H1 (cell line): ENCODE measurements around the gene LBH. TPM values are rescaled to one million over a fixed set of nuclear protein-coding genes. Genes with fewer than 3 reads are reported as not detected.

Source experiments
- ATF2 ChIP-seq: IDR thresholded peaks from 2 replicates; pipeline ENCODE4 v1.6.1; 2012; ENCODE audit warnings: low read length, inconsistent platforms
- CHD1 ChIP-seq: IDR thresholded peaks from 2 replicates; pipeline ENCODE4 v1.6.1; 2012; ENCODE audit warnings: low read depth, low read length, improper control_type of control experiment
- CHD7 ChIP-seq: fragments of 300-600 bp; sonication (generic); IDR thresholded peaks from 2 replicates; pipeline ENCODE4 v1.7.1; 2012; ENCODE audit warnings: low read length, moderate library complexity, mild to moderate bottlenecking, inconsistent platforms; ENCODE audit not compliant: insufficient replicate concordance
- HDAC2 ChIP-seq, 2 experiments: fragments of 300-600 bp in 1 of 2; sonication (generic) in 1 of 2; IDR thresholded peaks; 2 replicates each; pipeline ENCODE4 v1.6.1; 2011 to 2012; ENCODE audit warnings: low read depth in 2 of 2, low read length in 2 of 2, mild to moderate bottlenecking in 2 of 2, moderate library complexity in 2 of 2, borderline replicate concordance in 1 of 2, inconsistent platforms in 1 of 2
- KDM1A ChIP-seq: fragments of 200-600, 300-600 bp; sonication (generic); IDR thresholded peaks from 2 replicates; pipeline ENCODE4 v1.7.1; 2016; ENCODE audit warnings: mild to moderate bottlenecking, low read length, borderline replicate concordance
- RXRA ChIP-seq: IDR thresholded peaks from 2 replicates; pipeline ENCODE4 v1.6.1; 2011; ENCODE audit warnings: low read depth, mild to moderate bottlenecking, low read length, moderate library complexity; ENCODE audit not compliant: insufficient read depth
- TCF12 ChIP-seq: IDR thresholded peaks from 2 replicates; pipeline ENCODE4 v1.6.1; 2011; ENCODE audit warnings: low read depth, mild to moderate bottlenecking, low read length
- USF2 ChIP-seq: IDR thresholded peaks from 2 replicates; pipeline ENCODE4 v1.6.1; 2011; ENCODE audit warnings: low read length, improper control_type of control experiment
- polyA plus RNA-seq, 7 experiments: library from polyadenylated mRNA; depleted of rRNA in 3 of 7; stranded (reverse) in 5 of 7; unstranded in 2 of 7; fragments of >200 nt in 5 of 7; fragments of 200-250 nt in 2 of 7; gene quantifications; 1 replicate in 5 of 7; 2 replicates in 1 of 7; 4 replicates in 1 of 7; pipeline versions ENCODE4 v1.2.1 to v1.2.3, GENCODE V29; 2011 to 2013; ENCODE audit warnings: missing spikeins in 2 of 7, mixed read lengths in 2 of 7
- total RNA-seq: library from RNA; stranded (reverse); fragmentation: NEBNext Ultra II Directional; extraction: Animal tissue kit (Norgen Biotek cat#: 25700); gene quantifications from 2 replicates; pipeline ENCODE4 v1.2.1, GENCODE V29; 2021

The LBH gene
- total and polyA plus RNA-seq, 2 of the 8 experiments (the other 6 are each of a cell fraction or from before 2014, with no cell fraction given): 25.7 to 34.5 TPM

GRCh38 chr2:30195016-30195415, 36.3 kb upstream of the LBH start (continued):
- TF ChIP-seq CHD7: no peak
- no peak for TF ChIP-seq TCF12
- TF ChIP-seq USF2: no peak
- TF ChIP-seq ATF2: no peak
- no peak for TF ChIP-seq KDM1A
- no peak for TF ChIP-seq RXRA
- TF ChIP-seq HDAC2 (IDR thresholded peaks at IDR 0.05; ENCODE audit: borderline replicate concordance in 1 of 2, low read depth in 2 of 2, low read length in 2 of 2): no peak
- no peak for TF ChIP-seq CHD1
